ENCODE results near the gene GRIK4. TPM values are rescaled to one million over a fixed set of nuclear protein-coding genes. Genes with fewer than 3 reads are reported as not detected.

Gene GRIK4, protein sequence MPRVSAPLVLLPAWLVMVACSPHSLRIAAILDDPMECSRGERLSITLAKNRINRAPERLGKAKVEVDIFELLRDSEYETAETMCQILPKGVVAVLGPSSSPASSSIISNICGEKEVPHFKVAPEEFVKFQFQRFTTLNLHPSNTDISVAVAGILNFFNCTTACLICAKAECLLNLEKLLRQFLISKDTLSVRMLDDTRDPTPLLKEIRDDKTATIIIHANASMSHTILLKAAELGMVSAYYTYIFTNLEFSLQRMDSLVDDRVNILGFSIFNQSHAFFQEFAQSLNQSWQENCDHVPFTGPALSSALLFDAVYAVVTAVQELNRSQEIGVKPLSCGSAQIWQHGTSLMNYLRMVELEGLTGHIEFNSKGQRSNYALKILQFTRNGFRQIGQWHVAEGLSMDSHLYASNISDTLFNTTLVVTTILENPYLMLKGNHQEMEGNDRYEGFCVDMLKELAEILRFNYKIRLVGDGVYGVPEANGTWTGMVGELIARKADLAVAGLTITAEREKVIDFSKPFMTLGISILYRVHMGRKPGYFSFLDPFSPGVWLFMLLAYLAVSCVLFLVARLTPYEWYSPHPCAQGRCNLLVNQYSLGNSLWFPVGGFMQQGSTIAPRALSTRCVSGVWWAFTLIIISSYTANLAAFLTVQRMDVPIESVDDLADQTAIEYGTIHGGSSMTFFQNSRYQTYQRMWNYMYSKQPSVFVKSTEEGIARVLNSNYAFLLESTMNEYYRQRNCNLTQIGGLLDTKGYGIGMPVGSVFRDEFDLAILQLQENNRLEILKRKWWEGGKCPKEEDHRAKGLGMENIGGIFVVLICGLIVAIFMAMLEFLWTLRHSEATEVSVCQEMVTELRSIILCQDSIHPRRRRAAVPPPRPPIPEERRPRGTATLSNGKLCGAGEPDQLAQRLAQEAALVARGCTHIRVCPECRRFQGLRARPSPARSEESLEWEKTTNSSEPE
- under 1 TPM in 2 of 6 experiments, not detected in 4; 0.07 to 0.11 TPM for total RNA-seq
- long read RNA-seq = 0 reads

DNA sequence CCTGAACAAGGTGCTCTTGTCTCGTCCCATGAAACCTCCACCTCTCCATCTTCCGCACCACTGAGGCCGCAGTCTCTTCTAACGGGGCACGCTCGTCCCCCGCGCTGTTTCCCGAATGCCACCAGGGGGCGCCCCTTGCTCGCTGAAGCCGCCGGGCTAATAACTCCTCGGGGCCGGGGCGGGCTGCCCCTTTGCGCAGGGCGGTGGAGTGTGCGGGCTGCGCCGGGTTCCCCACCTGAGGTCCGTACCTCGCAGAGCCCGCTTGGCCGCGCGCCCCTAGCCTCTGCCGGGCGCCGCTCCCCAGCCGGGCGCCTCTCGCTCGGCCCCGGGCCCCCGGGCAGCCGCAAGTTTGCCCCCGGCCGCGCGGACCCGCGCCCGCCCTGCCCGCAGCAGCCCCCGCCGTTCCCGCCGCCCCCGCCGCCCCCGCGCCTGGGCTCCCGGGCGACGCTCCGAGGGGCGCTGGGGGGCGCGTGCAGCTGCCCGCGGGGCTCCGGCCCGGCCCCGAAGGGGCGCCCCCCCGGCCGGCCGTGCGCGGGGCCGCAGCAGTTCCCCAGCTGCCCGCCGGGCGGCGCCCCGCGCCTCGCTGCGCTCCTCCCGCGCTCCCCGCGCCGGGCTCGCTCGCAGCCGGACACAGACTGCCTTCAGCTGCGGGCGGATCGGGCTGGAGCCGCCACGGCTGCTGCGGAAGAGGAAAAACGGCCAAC, at the start of gene GRIK4:
GRIK4 (plus strand) TSS at position 633 of the 704 bp plus-strand sequence. CDS start 148,571 bp downstream, outside the sequence.
- Histone ChIP-seq H3K27ac (no peak within 1 kb of the TSS), H3K4me3 (peak within 1 kb of the TSS in 1 of 3 donors; percentile 54), H3K9me3 (no peaks in the 10 kb centered on the region), H3K4me1 (no peaks in the 10 kb centered on the region), H3K27me3 (no peaks in the 10 kb centered on the region), H3K36me3 (no peaks in the 10 kb centered on the region)
- intact Hi-C loops (cut with DNase I) = loop anchor here in 1 of 2 donors (5.0 to 10.0 kb wide), 2 partner anchors 171 to 444 kb away; no protein-coding TSS in a partner anchor
- ATAC-seq (peak; percentile 90 to 96 (median 93)), DNase-seq (peak; percentile 85 to 87 (median 87))
- whole genome bisulfite sequencing (ENCODE audit: insufficient coverage, low coverage, low lambda C conversion rate, missing lambda C conversion rate) = no CpG with 5 or more reads among the region's 95 CpGs
- TF ChIP-seq POLR2A (IDR thresholded peaks at IDR 0.05) = no peak
- TF ChIP-seq, protein P1, sequence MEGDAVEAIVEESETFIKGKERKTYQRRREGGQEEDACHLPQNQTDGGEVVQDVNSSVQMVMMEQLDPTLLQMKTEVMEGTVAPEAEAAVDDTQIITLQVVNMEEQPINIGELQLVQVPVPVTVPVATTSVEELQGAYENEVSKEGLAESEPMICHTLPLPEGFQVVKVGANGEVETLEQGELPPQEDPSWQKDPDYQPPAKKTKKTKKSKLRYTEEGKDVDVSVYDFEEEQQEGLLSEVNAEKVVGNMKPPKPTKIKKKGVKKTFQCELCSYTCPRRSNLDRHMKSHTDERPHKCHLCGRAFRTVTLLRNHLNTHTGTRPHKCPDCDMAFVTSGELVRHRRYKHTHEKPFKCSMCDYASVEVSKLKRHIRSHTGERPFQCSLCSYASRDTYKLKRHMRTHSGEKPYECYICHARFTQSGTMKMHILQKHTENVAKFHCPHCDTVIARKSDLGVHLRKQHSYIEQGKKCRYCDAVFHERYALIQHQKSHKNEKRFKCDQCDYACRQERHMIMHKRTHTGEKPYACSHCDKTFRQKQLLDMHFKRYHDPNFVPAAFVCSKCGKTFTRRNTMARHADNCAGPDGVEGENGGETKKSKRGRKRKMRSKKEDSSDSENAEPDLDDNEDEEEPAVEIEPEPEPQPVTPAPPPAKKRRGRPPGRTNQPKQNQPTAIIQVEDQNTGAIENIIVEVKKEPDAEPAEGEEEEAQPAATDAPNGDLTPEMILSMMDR (IDR thresholded peaks at IDR 0.05) = peak; percentile 91 to 93 (median 92)

DNA sequence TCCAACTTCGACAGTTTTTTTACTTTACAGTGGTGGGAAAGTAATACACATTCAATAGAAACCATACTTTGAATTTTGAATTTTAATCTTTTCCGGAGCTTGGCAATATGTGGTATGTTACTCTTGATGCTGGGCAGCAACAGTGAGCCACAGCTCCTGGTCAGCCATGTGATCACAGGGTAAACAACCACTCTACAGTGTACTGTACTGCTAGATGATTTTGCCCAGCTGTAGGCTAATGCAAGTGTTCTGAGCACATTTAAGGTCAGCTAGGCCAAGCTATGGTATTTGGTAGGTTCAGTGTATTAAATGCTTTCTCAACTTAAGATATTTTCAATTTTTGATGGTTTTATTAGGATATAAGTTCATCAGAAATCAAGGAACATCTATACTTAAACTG, 48.7 kb upstream of the GRIK4 start:
- Histone ChIP-seq H3K4me1 (no peaks in the 10 kb centered on the region), H3K4me3 (no peak overlapping the region), H3K27ac (no peak overlapping the region), H3K36me3 (peaks cover 4 to 97% (median 49%) of the 10 kb centered on the region in 4 donors), H3K27me3 (no peaks in the 10 kb centered on the region), H3K9me3 (no peaks in the 10 kb centered on the region)
- intact Hi-C loops (cut with DNase I) = no loop called here
- no peak for TF ChIP-seq POLR2A (IDR thresholded peaks at IDR 0.05)
- TF ChIP-seq, protein P1 (IDR thresholded peaks at IDR 0.05) = no peak
- 100% methylated on average over 2 of the region's 2 CpGs for WGBS (ENCODE audit: insufficient coverage, low coverage, low lambda C conversion rate, missing lambda C conversion rate)
- no peak for ATAC-seq
- DNase-seq = no peak

DNA sequence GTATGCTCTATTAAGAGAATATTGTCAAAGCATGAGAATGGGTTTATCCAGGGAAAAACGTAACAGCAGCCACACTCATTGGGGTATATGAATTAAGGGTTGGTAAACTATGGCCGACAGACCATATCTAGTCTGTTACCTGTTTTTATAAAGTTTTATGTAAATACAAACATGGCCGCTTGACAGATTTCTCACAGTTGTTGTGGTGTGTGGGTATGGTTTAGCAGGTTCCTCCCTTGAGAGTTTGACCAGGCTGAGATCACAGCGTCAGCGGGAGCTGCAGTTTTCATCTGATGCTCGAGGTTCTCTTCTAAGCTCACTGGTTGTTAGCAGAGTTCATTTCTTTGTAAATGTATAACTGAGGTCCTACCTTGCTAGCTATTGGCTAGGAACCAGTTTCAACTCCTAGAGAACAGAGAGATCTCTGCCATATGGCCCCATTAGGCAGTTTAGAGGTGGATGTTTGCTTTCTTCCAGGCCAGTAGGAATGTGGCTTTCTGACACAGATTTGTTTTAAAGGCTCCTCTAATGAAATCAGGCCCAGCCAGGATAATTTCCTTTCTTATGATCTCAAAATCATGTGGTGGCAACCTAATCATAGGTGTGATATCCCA, 45.5 kb upstream of the GRIK4 start:
- no peaks in the 10 kb centered on the region for H3K4me1 ChIP-seq
- TF ChIP-seq, protein P1 (IDR thresholded peaks at IDR 0.05) = no peak
- TF ChIP-seq POLR2A (IDR thresholded peaks at IDR 0.05) = no peak
- no peaks in the 10 kb centered on the region for H3K27me3 ChIP-seq
- intact Hi-C loops (cut with DNase I) = no loop called here
- ATAC-seq = no peak
- 98% methylated on average over 6 of the region's 6 CpGs for WGBS (ENCODE audit: insufficient coverage, low coverage, low lambda C conversion rate, missing lambda C conversion rate)
- H3K9me3 ChIP-seq = no peaks in the 10 kb centered on the region
- no peak overlapping the region for H3K4me3 ChIP-seq
- H3K36me3 ChIP-seq = peaks cover 4 to 97% (median 40%) of the 10 kb centered on the region in 4 donors
- no peak overlapping the region for H3K27ac ChIP-seq
- no peak for DNase-seq

DNA sequence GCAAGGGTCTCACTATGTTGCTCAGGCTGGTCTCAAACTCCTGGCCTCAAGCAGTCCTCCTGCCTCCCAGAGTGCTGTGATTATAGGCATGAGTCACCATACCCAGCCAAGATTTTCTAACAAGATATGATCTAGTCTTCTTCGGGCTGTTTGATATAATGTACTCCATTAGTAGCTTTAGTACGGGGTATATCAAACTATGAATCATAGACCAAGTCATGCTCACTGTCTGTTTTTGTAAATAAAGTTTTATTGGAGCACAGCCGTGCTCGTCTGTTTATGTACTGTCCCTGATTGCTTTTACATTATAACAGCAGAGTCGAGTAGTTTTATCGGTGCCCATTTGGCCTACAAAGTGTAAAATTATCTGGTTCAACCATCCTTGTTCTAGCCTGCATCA, 43.9 kb upstream of the GRIK4 start:
- Histone ChIP-seq H3K36me3 (peaks cover 4 to 89% (median 25%) of the 10 kb centered on the region in 4 donors), H3K4me3 (no peak overlapping the region), H3K4me1 (no peaks in the 10 kb centered on the region), H3K27ac (no peak overlapping the region), H3K27me3 (no peaks in the 10 kb centered on the region), H3K9me3 (no peaks in the 10 kb centered on the region)
- ATAC-seq = no peak
- TF ChIP-seq POLR2A (IDR thresholded peaks at IDR 0.05) = no peak
- TF ChIP-seq, protein P1 (IDR thresholded peaks at IDR 0.05) = no peak
- DNase-seq = no peak
- WGBS (ENCODE audit: insufficient coverage, low coverage, low lambda C conversion rate, missing lambda C conversion rate) = 95% methylated on average over 5 of the region's 6 CpGs
- intact Hi-C loops (cut with DNase I) = no loop called here
